Measurements from ENCODE around the gene HYOU1.
A peak's percentile ranks its signal among the peaks of the same experiment; 100 is the strongest.
"Not testable (repeated sequence)": the region's sequence is repeated elsewhere in the genome, so short reads cannot be mapped to it uniquely, and the experiment has no call there.

The HYOU1 gene

GRCh38 chr11:119018074-119018938 lies 38.7 kb downstream of the HYOU1 start, which contains the start of the genes RPS25 and TRAPPC4:
TSS of gene RPS25 (minus strand) at chr11:119018343. CDS start at chr11:119018284, 59 bp downstream.
TSS of gene TRAPPC4 (plus strand) at chr11:119018766. CDS start at chr11:119018796, 30 bp downstream.
- peak; percentile 89 for DNase-seq

GRCh38 chr11:119017377-119017776 lies 39.6 kb downstream of the HYOU1 start:
- DNase-seq = not testable (repeated sequence)

- no peak for DNase-seq
Observed at GRCh38 chr11:119016216-119017009, 40.6 kb downstream of the HYOU1 start.

- DNase-seq = no peak
Observed at GRCh38 chr11:119015054-119015611, 41.9 kb downstream of the HYOU1 start.

GRCh38 chr11:119014209-119014924 lies 42.6 kb downstream of the HYOU1 start:
- DNase-seq = no peak

- DNase-seq = no peak
Observed at GRCh38 chr11:119012629-119013170, 44.3 kb downstream of the HYOU1 start.

- DNase-seq = no peak
Observed at GRCh38 chr11:119011476-119012053, 45.4 kb downstream of the HYOU1 start.

GRCh38 chr11:119006656-119007055 lies 50.3 kb downstream of the HYOU1 start:
- DNase-seq = no peak

GRCh38 chr11:119000906-119001305 lies 56.1 kb downstream of the HYOU1 start:
- DNase-seq = no peak

- DNase-seq = no peak
Observed at GRCh38 chr11:118998822-118999221, 58.2 kb downstream of the HYOU1 start.

- DNase-seq = no peak
Observed at GRCh38 chr11:118998388-118998717, 58.7 kb downstream of the HYOU1 start.

- peak; percentile 64 for DNase-seq
Observed at GRCh38 chr11:118997627-118998387, 59.2 kb downstream of the HYOU1 start, which contains the start of gene CENATAC. TSS of gene CENATAC (plus strand) at chr11:118998138. CDS start at chr11:118998198, 60 bp downstream.

GRCh38 chr11:118996926-118997626 lies 59.9 kb downstream of the HYOU1 start:
- no peak for DNase-seq
